Rectal smooth muscle tissue (tissue), 1 donor: ENCODE results near the gene CDKN2D.
A peak's percentile ranks its signal among the peaks of the same experiment; 100 is the strongest.

Source experiments
- H3K27ac ChIP-seq: one replicate; pipeline ENCODE4 v1.7.0; 2013; ENCODE audit warnings: low read depth, low read length, inconsistent platforms
- H3K27me3 ChIP-seq: one replicate; pipeline ENCODE4 v1.7.0; 2013; ENCODE audit warnings: low read length; ENCODE audit not compliant: control insufficient read depth, insufficient read depth
- H3K36me3 ChIP-seq: one replicate; pipeline ENCODE4 v1.7.0; 2013; ENCODE audit warnings: low read length; ENCODE audit not compliant: control insufficient read depth, insufficient read depth
- H3K4me1 ChIP-seq: one replicate; pipeline ENCODE4 v1.7.0; 2013; ENCODE audit warnings: low read length; ENCODE audit not compliant: control insufficient read depth, insufficient read depth
- H3K4me3 ChIP-seq: one replicate; pipeline ENCODE4 v1.7.0; 2013; ENCODE audit warnings: low read length
- H3K9ac ChIP-seq: one replicate; pipeline ENCODE4 v1.7.0; 2013; ENCODE audit warnings: low read length

CDKN2D gene

GRCh38 chr19:10593820-10594637 lies 25.2 kb upstream of the CDKN2D start:
- Histone ChIP-seq H3K4me3 (no peak overlapping the region), H3K9ac (no peak overlapping the region), H3K27me3 (no peaks in the 10 kb centered on the region), H3K4me1 (no peaks in the 10 kb centered on the region), H3K27ac (no peak overlapping the region), H3K36me3 (no peaks in the 10 kb centered on the region)

GRCh38 chr19:10593148-10593547 lies 24.4 kb upstream of the CDKN2D start:
- H3K9ac ChIP-seq = no peak overlapping the region
- no peaks in the 10 kb centered on the region for H3K36me3 ChIP-seq
- no peak overlapping the region for H3K4me3 ChIP-seq
- H3K27me3 ChIP-seq = no peaks in the 10 kb centered on the region
- H3K4me1 ChIP-seq = no peaks in the 10 kb centered on the region
- H3K27ac ChIP-seq = no peak overlapping the region

GRCh38 chr19:10587839-10588150 lies 19.0 kb upstream of the CDKN2D start:
- no peaks in the 10 kb centered on the region for H3K4me1 ChIP-seq
- H3K9ac ChIP-seq = no peak overlapping the region
- no peak overlapping the region for H3K4me3 ChIP-seq
- H3K27me3 ChIP-seq = peaks cover 5% of the 10 kb centered on the region
- no peaks in the 10 kb centered on the region for H3K36me3 ChIP-seq
- H3K27ac ChIP-seq = no peak overlapping the region

DNA sequence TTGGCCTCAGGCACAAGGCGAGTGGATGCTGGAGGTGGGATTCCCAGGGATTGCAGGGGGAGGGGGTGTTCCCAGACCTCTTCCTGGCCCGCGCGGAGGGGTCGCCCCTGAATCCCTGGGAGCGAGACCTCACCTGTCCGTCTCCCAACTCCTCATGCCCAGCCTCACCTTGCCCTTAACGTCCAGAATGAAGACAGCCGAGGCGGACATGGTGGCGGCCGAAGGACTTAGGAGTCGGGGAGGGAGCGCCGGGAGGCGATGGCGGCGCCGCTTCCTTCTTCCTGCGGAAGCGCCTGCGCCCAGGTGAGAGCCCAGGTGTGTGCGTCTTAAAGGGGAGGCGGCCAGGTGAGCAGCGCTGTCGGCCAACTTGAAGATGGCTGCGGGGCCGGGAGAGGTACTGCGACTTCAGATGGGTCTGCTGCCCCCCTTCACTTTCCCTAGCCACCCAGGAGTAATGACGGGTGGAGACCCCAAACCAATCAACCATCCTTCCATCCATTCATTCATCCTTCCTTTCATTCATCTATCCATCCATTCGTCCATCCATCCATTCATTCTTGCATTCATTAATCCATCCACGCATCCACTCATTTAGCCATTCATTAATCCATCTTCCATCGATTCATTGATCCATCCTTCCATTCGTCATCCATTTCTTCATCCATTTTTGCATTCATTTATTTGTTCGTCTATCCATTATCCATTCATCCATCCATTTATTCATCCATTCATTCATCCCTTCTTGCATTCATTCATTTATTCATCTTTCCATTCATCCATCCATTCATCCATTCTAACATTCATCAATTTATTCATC lies 18.5 kb upstream of the CDKN2D start, which contains the start of gene AP1M2:
Gene AP1M2 (minus strand): TSS at position 291 of the 817 bp plus-strand sequence. CDS start 81 bp downstream, at position 210.
- no peak within 1 kb of the TSS for H3K27ac ChIP-seq
- peak within 1 kb of the TSS; percentile 67 for H3K4me3 ChIP-seq
- H3K36me3 ChIP-seq = no peaks in the 10 kb centered on the region
- H3K27me3 ChIP-seq = peaks cover 5% of the 10 kb centered on the region
- no peak within 1 kb of the TSS for H3K9ac ChIP-seq
- H3K4me1 ChIP-seq = no peaks in the 10 kb centered on the region

GRCh38 chr19:10586396-10586795 lies 17.6 kb upstream of the CDKN2D start:
- H3K27me3 ChIP-seq = peaks cover 5% of the 10 kb centered on the region
- H3K9ac ChIP-seq = no peak overlapping the region
- H3K4me3 ChIP-seq = peak overlapping the region; percentile 67
- H3K27ac ChIP-seq = no peak overlapping the region
- H3K36me3 ChIP-seq = no peaks in the 10 kb centered on the region
- no peaks in the 10 kb centered on the region for H3K4me1 ChIP-seq

- no peaks in the 10 kb centered on the region for H3K4me1 ChIP-seq
- peaks cover 5% of the 10 kb centered on the region for H3K27me3 ChIP-seq
- no peaks in the 10 kb centered on the region for H3K36me3 ChIP-seq
- no peak overlapping the region for H3K27ac ChIP-seq
- H3K4me3 ChIP-seq = no peak overlapping the region
- H3K9ac ChIP-seq = no peak overlapping the region
Observed at GRCh38 chr19:10583036-10583776, 14.4 kb upstream of the CDKN2D start.

- peaks cover 3% of the 10 kb centered on the region for H3K27me3 ChIP-seq
- no peak overlapping the region for H3K4me3 ChIP-seq
- H3K9ac ChIP-seq = no peak overlapping the region
- no peaks in the 10 kb centered on the region for H3K36me3 ChIP-seq
- H3K4me1 ChIP-seq = no peaks in the 10 kb centered on the region
- H3K27ac ChIP-seq = no peak overlapping the region
Observed at GRCh38 chr19:10582091-10582490, 13.3 kb upstream of the CDKN2D start.

DNA sequence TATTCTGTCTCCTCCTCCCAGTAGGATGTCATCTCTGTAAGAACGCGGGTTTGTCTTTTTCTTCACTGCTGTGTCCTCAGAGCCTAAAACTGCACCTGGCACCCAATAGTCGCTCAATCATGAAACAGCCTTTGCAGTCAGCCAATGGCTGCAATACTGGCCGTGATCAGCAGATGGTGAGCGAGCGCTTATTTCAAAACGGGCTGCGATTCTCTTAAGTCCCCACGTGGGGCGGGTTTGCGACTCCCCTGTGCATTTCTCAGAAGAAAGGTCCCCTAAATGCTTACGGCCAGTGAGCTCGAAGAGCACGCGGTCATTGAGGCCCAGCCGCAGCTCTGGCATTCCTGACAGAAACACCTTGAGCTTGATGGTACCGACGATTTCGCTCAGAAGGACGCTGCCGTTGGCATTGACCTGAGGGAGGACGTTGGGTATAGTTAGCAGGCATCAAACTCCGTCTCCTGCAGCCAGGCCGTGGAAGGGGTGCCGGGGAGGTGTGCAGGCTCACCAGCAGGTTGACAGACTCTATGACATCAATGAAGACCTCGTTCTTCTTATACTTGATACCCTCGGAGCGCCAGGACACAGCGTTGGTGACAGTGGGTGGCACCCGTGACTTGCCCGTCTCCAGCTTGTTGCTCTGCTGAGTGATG lies 12.3 kb upstream of the CDKN2D start:
- Histone ChIP-seq H3K4me1 (no peaks in the 10 kb centered on the region), H3K9ac (peak overlapping the region; percentile 14), H3K36me3 (no peaks in the 10 kb centered on the region), H3K4me3 (no peak overlapping the region), H3K27me3 (no peaks in the 10 kb centered on the region), H3K27ac (no peak overlapping the region)

GRCh38 chr19:10577951-10578350 lies 9.2 kb upstream of the CDKN2D start:
- H3K36me3 ChIP-seq = no peaks in the 10 kb centered on the region
- no peaks in the 10 kb centered on the region for H3K27me3 ChIP-seq
- no peak overlapping the region for H3K27ac ChIP-seq
- no peak overlapping the region for H3K4me3 ChIP-seq
- no peak overlapping the region for H3K9ac ChIP-seq
- H3K4me1 ChIP-seq = no peaks in the 10 kb centered on the region

GRCh38 chr19:10575011-10575716 lies 6.4 kb upstream of the CDKN2D start:
- Histone ChIP-seq H3K4me3 (no peak overlapping the region), H3K36me3 (no peaks in the 10 kb centered on the region), H3K4me1 (no peaks in the 10 kb centered on the region), H3K27me3 (no peaks in the 10 kb centered on the region), H3K9ac (no peak overlapping the region), H3K27ac (no peak overlapping the region)

DNA sequence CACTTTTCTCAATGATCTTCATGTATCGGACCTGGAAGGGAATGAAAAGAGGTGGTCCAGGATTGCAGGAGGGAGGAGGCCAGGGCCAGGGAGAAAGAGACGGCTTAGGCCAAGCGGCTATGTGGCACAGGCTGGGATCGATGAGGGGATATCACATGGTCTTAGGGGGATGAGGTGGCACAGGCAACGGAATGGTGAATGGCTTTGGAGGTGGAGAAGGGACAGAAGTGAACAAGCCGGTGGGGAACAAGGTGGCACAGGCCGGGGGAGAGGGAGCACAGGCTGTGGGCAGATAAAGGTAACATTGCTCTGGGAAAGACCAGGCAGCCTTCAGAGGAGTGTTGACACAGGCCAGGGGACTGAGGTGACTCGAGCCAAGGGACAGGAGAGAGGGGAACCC lies 5.7 kb upstream of the CDKN2D start:
- Histone ChIP-seq H3K27ac (no peak overlapping the region), H3K36me3 (no peaks in the 10 kb centered on the region), H3K27me3 (no peaks in the 10 kb centered on the region), H3K9ac (no peak overlapping the region), H3K4me1 (peaks cover under 1% of the 10 kb centered on the region), H3K4me3 (no peak overlapping the region)
